CD14-positive monocyte (primary cell): Measurements from ENCODE around the gene SDK1. TPM values are rescaled to one million over a fixed set of nuclear protein-coding genes. Genes with fewer than 3 reads are reported as not detected.

Experiments used
- DNase-seq, 3 donors: peaks; one replicate each; pipeline ENCODE4 v3.0.0-alpha.2; 2011 to 2022
- H2AFZ ChIP-seq: 2 replicates; pipeline ENCODE4 v1.6.0; 2012; ENCODE audit warnings: mild to moderate bottlenecking, low read depth, low read length, inconsistent platforms; ENCODE audit not compliant: insufficient read depth, poor library complexity, severe bottlenecking
- H3K27ac ChIP-seq, 2 donors: 1 replicate in 1 of 2; 2 replicates in 1 of 2; pipeline ENCODE4 v1.5.1; 2012 to 2013; ENCODE audit warnings: low read length in 2 of 2, control low read depth in 1 of 2, inconsistent platforms in 1 of 2, low read depth in 1 of 2, mild to moderate bottlenecking in 1 of 2
- H3K27me3 ChIP-seq, 2 donors: one replicate each; pipeline versions ENCODE4 v1.6.0 to v1.6.1; 2011 to 2013; ENCODE audit warnings: low read length in 2 of 2; ENCODE audit not compliant: control insufficient read depth in 2 of 2, insufficient read depth in 2 of 2
- H3K36me3 ChIP-seq, 2 donors: replicated peaks in 1 of 2; 1 replicate in 1 of 2; 2 replicates in 1 of 2; pipeline versions ENCODE4 v1.5.1 to v1.6.1; 2012 to 2013; ENCODE audit warnings: low read length in 2 of 2, control low read depth in 1 of 2, inconsistent platforms in 1 of 2, mild to moderate bottlenecking in 1 of 2; ENCODE audit not compliant: insufficient read depth in 2 of 2, control insufficient read depth in 1 of 2
- H3K4me1 ChIP-seq, 2 donors: 1 replicate in 1 of 2; 2 replicates in 1 of 2; pipeline versions ENCODE4 v1.5.1 to v1.6.1; 2012 to 2013; ENCODE audit warnings: low read length in 2 of 2, control low read depth in 1 of 2, inconsistent platforms in 1 of 2, mild to moderate bottlenecking in 1 of 2, moderate library complexity in 1 of 2; ENCODE audit not compliant: insufficient read depth in 2 of 2, control insufficient read depth in 1 of 2
- H3K4me2 ChIP-seq: replicated peaks from 2 replicates; pipeline ENCODE3; 2012; ENCODE audit warnings: low read length, moderate library complexity, mild to moderate bottlenecking; ENCODE audit not compliant: poor library complexity, severe bottlenecking; ENCODE audit errors: extremely low read depth
- H3K4me3 ChIP-seq, 3 experiments: fragments of 200-600 bp in 1 of 3; sonication (generic) in 1 of 3; replicated peaks in 1 of 3; 1 replicate in 2 of 3; 2 replicates in 1 of 3; pipeline ENCODE4 v1.5.1; 2011 to 2013; ENCODE audit warnings: low read length in 3 of 3, mild to moderate bottlenecking in 3 of 3, control low read depth in 2 of 3, low read depth in 2 of 3, inconsistent platforms in 1 of 3, moderate library complexity in 1 of 3
- H3K79me2 ChIP-seq: 2 replicates; pipeline ENCODE4 v1.6.0; 2012; ENCODE audit warnings: mild to moderate bottlenecking, control low read depth, inconsistent platforms, low read length, moderate library complexity; ENCODE audit not compliant: insufficient read depth
- H3K9ac ChIP-seq: 2 replicates; pipeline ENCODE4 v1.6.0; 2017; ENCODE audit warnings: low read length, mild to moderate bottlenecking; ENCODE audit not compliant: insufficient read depth, poor library complexity, severe bottlenecking
- H3K9me3 ChIP-seq, 2 donors: replicated peaks in 1 of 2; 1 replicate in 1 of 2; 2 replicates in 1 of 2; pipeline versions ENCODE4 v1.5.1 to v1.6.1; 2012 to 2013; ENCODE audit warnings: low read length in 2 of 2, control low read depth in 1 of 2; ENCODE audit not compliant: control insufficient read depth in 1 of 2, insufficient read depth in 1 of 2
- H4K20me1 ChIP-seq: 2 replicates; pipeline ENCODE4 v1.6.0; 2012; ENCODE audit warnings: mild to moderate bottlenecking, low read length, control low read depth, moderate library complexity; ENCODE audit not compliant: insufficient read depth
- H3K27ac Mint-ChIP-seq, 7 donors: one replicate each; pipeline ENCODE4 v1.8.0; 2020; ENCODE audit warnings: mild to moderate bottlenecking in 7 of 7, mixed read lengths in 7 of 7, moderate library complexity in 6 of 7, inconsistent platforms in 2 of 7
- H3K27me3 Mint-ChIP-seq, 3 donors: one replicate each; pipeline ENCODE4 v1.8.0; 2021 to 2022; ENCODE audit warnings: low read depth in 3 of 3, mild to moderate bottlenecking in 3 of 3, mixed read lengths in 3 of 3, moderate library complexity in 3 of 3, inconsistent platforms in 1 of 3
- H3K36me3 Mint-ChIP-seq, 2 donors: one replicate each; pipeline ENCODE4 v1.8.0; 2020; ENCODE audit warnings: mixed read lengths in 2 of 2, inconsistent platforms in 1 of 2, mild to moderate bottlenecking in 1 of 2
- H3K4me1 Mint-ChIP-seq: one replicate; pipeline ENCODE4 v1.8.0; 2020; ENCODE audit warnings: mild to moderate bottlenecking, mixed read lengths
- H3K4me3 Mint-ChIP-seq, 2 donors: one replicate each; pipeline ENCODE4 v1.8.0; 2020; ENCODE audit warnings: mild to moderate bottlenecking in 2 of 2, mixed read lengths in 2 of 2, moderate library complexity in 1 of 2
- H3K9me3 Mint-ChIP-seq, 7 donors: one replicate each; pipeline ENCODE4 v1.8.0; 2020 to 2022; ENCODE audit warnings: mixed read lengths in 7 of 7, mild to moderate bottlenecking in 6 of 7, moderate library complexity in 6 of 7, inconsistent platforms in 2 of 7
- CTCF ChIP-seq: fragments of 200-600 bp; IDR thresholded peaks from one replicate; pipeline ENCODE4 v1.8.0; 2022; ENCODE audit warnings: antibody characterized with exemption, mild to moderate bottlenecking
- WGBS: methylation state at CpG from one replicate; pipeline ENCODE4 v1.1.5; 2013; ENCODE audit warnings: missing lambda C conversion rate; ENCODE audit not compliant: insufficient coverage; 5-methylcytosine and 5-hydroxymethylcytosine counted together
- intact Hi-C, 2 donors: fragments of 100-400 bp; cut with micrococcal nuclease; formaldehyde crosslinking; loops; one replicate each; pipeline versions ENCODE4 v1.15.0 to v1.15.1; 2023
- polyA plus RNA-seq, 3 donors: library from polyadenylated mRNA; depleted of rRNA in 1 of 3; unstranded in 2 of 3; stranded (reverse) in 1 of 3; fragments of 300-500 nt in 2 of 3; fragments of >200 nt in 1 of 3; fragmentation: Illumina TruSeq in 2 of 3; gene quantifications; 1 replicate in 2 of 3; 2 replicates in 1 of 3; pipeline ENCODE4 v1.2.3, GENCODE V29; 2012 to 2021

The SDK1 gene
- polyA plus RNA-seq, 3 donors: 0.01 TPM; not detected in 2

GRCh38 chr7:3958109-3958483 lies 657.0 kb downstream of the SDK1 start:
- Mint-ChIP-seq H3K36me3 (no peaks in the 10 kb centered on the region), H3K27me3 (peaks cover 0 to 2% (median 0%) of the 10 kb centered on the region in 3 donors), H3K4me1 (no peaks in the 10 kb centered on the region), H3K27ac (no peak overlapping the region), H3K4me3 (no peak overlapping the region), H3K9me3 (peaks cover 5 to 17% (median 7%) of the 10 kb centered on the region in 7 donors)
- intact Hi-C loops: no loop called here
- H3K4me1 ChIP-seq: no peaks in the 10 kb centered on the region
- H3K4me2 ChIP-seq: no peak overlapping the region
- H3K9me3 ChIP-seq: peaks cover 10 to 21% of the 10 kb centered on the region in 2 donors
- H2AFZ ChIP-seq: no peak overlapping the region
- DNase-seq: no peak
- H3K4me3 ChIP-seq: no peak overlapping the region
- H3K27ac ChIP-seq: no peak overlapping the region
- no CpG with 5 or more reads among the region's 5 CpGs for WGBS
- H3K9ac ChIP-seq: no peak overlapping the region
- no peak for TF ChIP-seq CTCF
- no peaks in the 10 kb centered on the region for H4K20me1 ChIP-seq
- no peaks in the 10 kb centered on the region for H3K27me3 ChIP-seq
- no peaks in the 10 kb centered on the region for H3K36me3 ChIP-seq
- H3K79me2 ChIP-seq: no peaks in the 10 kb centered on the region

- Histone ChIP-seq H3K36me3 (no peaks in the 10 kb centered on the region), H3K9ac (no peak overlapping the region), H4K20me1 (no peaks in the 10 kb centered on the region), H3K27ac (no peak overlapping the region), H3K27me3 (no peaks in the 10 kb centered on the region), H3K79me2 (no peaks in the 10 kb centered on the region), H3K4me3 (no peak overlapping the region), H3K4me2 (no peak overlapping the region), H3K9me3 (peaks cover 10 to 28% of the 10 kb centered on the region in 2 donors), H2AFZ (no peak overlapping the region), H3K4me1 (no peaks in the 10 kb centered on the region)
- Mint-ChIP-seq H3K27ac (no peak overlapping the region), H3K4me1 (no peaks in the 10 kb centered on the region), H3K27me3 (peaks cover 0 to 2% (median 0%) of the 10 kb centered on the region in 3 donors), H3K9me3 (peaks cover 5 to 20% (median 7%) of the 10 kb centered on the region in 7 donors), H3K4me3 (no peak overlapping the region), H3K36me3 (no peaks in the 10 kb centered on the region)
- DNase-seq: no peak
- WGBS: 90% methylated on average over 4 of the region's 6 CpGs
- no peak for TF ChIP-seq CTCF
- intact Hi-C loops: no loop called here
Observed at GRCh38 chr7:3959364-3959763, 658.3 kb downstream of the SDK1 start.
